Endothelial cell of umbilical vein (primary cell): ENCODE data around the gene SPAG16. TPM values are rescaled to one million over a fixed set of nuclear protein-coding genes. Genes with fewer than 3 reads are reported as not detected.

ENCODE experiments used
- BruUV-seq: library from RNA; stranded (reverse); fragments of 400-500 nt; replicated peaks from 2 replicates; lab custom pipeline; 2021; lab: Mats Ljungman, UMichigan
- CTCF ChIA-PET: fragments of 300-600, 350-600 bp; sonication (Branson Sonifier 250); formaldehyde crosslinking; loops from one replicate; lab custom pipeline; 2021; ENCODE audit warnings: antibody characterized with exemption, inconsistent platforms; lab: Charles Lee
- POLR2A ChIA-PET: fragments of 300-600, 350-600 bp; sonication (Branson Sonifier 250); formaldehyde crosslinking; loops from one replicate; lab custom pipeline; 2021; ENCODE audit warnings: antibody characterized with exemption, inconsistent platforms; lab: Charles Lee
- DNase-seq: peaks from one replicate; pipeline ENCODE4 v3.0.0-alpha.2; 2011; ENCODE audit warnings: low read depth, low spot score
- FAIRE-seq: peaks from 2 replicates; lab custom pipeline; 2011; peaks lifted over from hg19 to GRCh38; lab: Jason Lieb, UNC
- H2AFZ ChIP-seq: 2 replicates; pipeline ENCODE4 v1.6.0; 2012; ENCODE audit warnings: low read depth, low read length, control low read depth, inconsistent platforms
- H3K27ac ChIP-seq: 2 replicates; pipeline ENCODE4 v1.5.1; 2011; ENCODE audit warnings: low read depth, mild to moderate bottlenecking, control low read depth, low read length, moderate library complexity; ENCODE audit not compliant: insufficient read depth
- H3K27me3 ChIP-seq, 2 experiments: 2 replicates each; pipeline versions ENCODE4 v1.6.0 to v1.6.1; 2011; ENCODE audit warnings: low read length in 2 of 2, mixed read lengths in 1 of 2; ENCODE audit not compliant: control insufficient read depth in 2 of 2, insufficient read depth in 2 of 2
- H3K36me3 ChIP-seq, 2 experiments: 2 replicates in 1 of 2; 3 replicates in 1 of 2; pipeline ENCODE4 v1.5.1; 2011; ENCODE audit warnings: low read length in 2 of 2, mild to moderate bottlenecking in 1 of 2, moderate library complexity in 1 of 2; ENCODE audit not compliant: control insufficient read depth in 2 of 2, insufficient read depth in 2 of 2; ENCODE audit errors: extremely low read depth in 1 of 2
- H3K4me1 ChIP-seq: 3 replicates; pipeline ENCODE4 v1.5.1; 2011; ENCODE audit warnings: mild to moderate bottlenecking, low read length; ENCODE audit not compliant: control insufficient read depth, insufficient read depth; ENCODE audit errors: extremely low read depth
- H3K4me2 ChIP-seq: 2 replicates; pipeline ENCODE4 v1.6.1; 2011; ENCODE audit warnings: low read length, control low read depth, mixed read lengths; ENCODE audit not compliant: insufficient read depth
- H3K4me3 ChIP-seq, 3 experiments: fragments of 200-600 bp in 1 of 3; sonication (generic), shearing (Covaris generic) in 1 of 3; replicated peaks in 1 of 3; 2 replicates each; pipeline ENCODE4 v1.5.1; 2011 to 2016; ENCODE audit warnings: control low read depth in 3 of 3, low read length in 3 of 3, mild to moderate bottlenecking in 2 of 3, inconsistent platforms in 1 of 3, low read depth in 1 of 3, moderate library complexity in 1 of 3; ENCODE audit not compliant: insufficient read depth in 1 of 3
- H3K79me2 ChIP-seq: 2 replicates; pipeline ENCODE4 v1.6.0; 2012; ENCODE audit warnings: low read length, inconsistent platforms; ENCODE audit not compliant: control insufficient read depth, insufficient read depth
- H3K9ac ChIP-seq: replicated peaks from 2 replicates; pipeline ENCODE3; 2011; ENCODE audit warnings: low read length, control low read depth; ENCODE audit not compliant: insufficient read depth; ENCODE audit errors: extremely low read depth
- H3K9me1 ChIP-seq: replicated peaks from 3 replicates; pipeline ENCODE4 v1.6.0; 2011; ENCODE audit warnings: mild to moderate bottlenecking, low read length; ENCODE audit not compliant: control insufficient read depth, insufficient read depth; ENCODE audit errors: extremely low read depth
- H3K9me3 ChIP-seq: replicated peaks from 2 replicates; pipeline ENCODE4 v1.5.1; 2012; ENCODE audit warnings: low read length, inconsistent platforms; ENCODE audit not compliant: control insufficient read depth, insufficient read depth
- H4K20me1 ChIP-seq: replicated peaks from 2 replicates; pipeline ENCODE3; 2011; ENCODE audit warnings: mild to moderate bottlenecking, low read length; ENCODE audit not compliant: control insufficient read depth, insufficient read depth; ENCODE audit errors: extremely low read depth
- EZH2 ChIP-seq: IDR thresholded peaks from 2 replicates; pipeline ENCODE4 v1.6.1; 2012; ENCODE audit warnings: borderline replicate concordance, low read depth, mild to moderate bottlenecking, moderate library complexity, low read length, inconsistent platforms; ENCODE audit not compliant: severe bottlenecking
- FOS ChIP-seq: IDR thresholded peaks from 2 replicates; pipeline ENCODE4 v1.6.1; 2011; ENCODE audit warnings: mild to moderate bottlenecking, low read length, moderate library complexity, borderline replicate concordance; ENCODE audit not compliant: insufficient read depth
- GATA2 ChIP-seq: IDR thresholded peaks from 2 replicates; pipeline ENCODE4 v1.7.0; 2011; ENCODE audit warnings: low read depth, mild to moderate bottlenecking, moderate library complexity, mixed read lengths, low read length; ENCODE audit not compliant: insufficient read length, insufficient read depth
- JUN ChIP-seq: IDR thresholded peaks from 2 replicates; pipeline ENCODE4 v1.6.1; 2011; ENCODE audit warnings: borderline replicate concordance, low read depth; ENCODE audit not compliant: insufficient read length, insufficient read depth
- MYC ChIP-seq: IDR thresholded peaks from one replicate; pipeline ENCODE4 v1.6.1; 2011; ENCODE audit warnings: mild to moderate bottlenecking, low read depth, low read length
- POLR2A ChIP-seq: IDR thresholded peaks from 2 replicates; pipeline ENCODE4 v1.6.1; 2012; ENCODE audit warnings: low read depth, mild to moderate bottlenecking, control low read depth, low read length
- POLR2AphosphoS5 ChIP-seq: IDR thresholded peaks from 2 replicates; pipeline ENCODE4 v1.6.1; 2012; ENCODE audit warnings: low read depth, mild to moderate bottlenecking, control low read depth, low read length, moderate library complexity; ENCODE audit not compliant: insufficient read depth
- dilution Hi-C: fragments of 300-500 bp; cut with MboI; formaldehyde crosslinking; loops from one replicate; pipeline ENCODE4 v1.15.0; 2019; ENCODE audit warnings: low sequenced_read_pairs; ENCODE audit not compliant: extremely low pct_ligation_motif_present
- intact Hi-C: fragments of 100-400 bp; cut with micrococcal nuclease; formaldehyde crosslinking; loops from one replicate; pipeline ENCODE4 v1.10.0; 2022
- polyA plus RNA-seq, 4 experiments: library from polyadenylated mRNA; depleted of rRNA in 3 of 4; stranded (reverse) in 3 of 4; unstranded in 1 of 4; fragments of >200 nt; gene quantifications; 2 replicates each; pipeline versions ENCODE4 v1.2.1 to v1.2.3, GENCODE V29; 2011 to 2012; ENCODE audit warnings: missing spikeins in 1 of 4
- total RNA-seq: library from RNA; stranded (reverse); gene quantifications from 2 replicates; pipeline ENCODE4 v1.2.3, GENCODE V29; 2021
- TF ChIP-seq, protein P1 (sequence below): IDR thresholded peaks from 2 replicates; pipeline ENCODE4 v1.6.1; 2011; ENCODE audit not compliant: insufficient read depth, insufficient read length
- TF ChIP-seq, protein P2 (sequence below), 2 donors: IDR thresholded peaks; 1 replicate in 1 of 2; 2 replicates in 1 of 2; pipeline ENCODE4 v1.5.1; 2011; ENCODE audit warnings: low read length in 2 of 2, mild to moderate bottlenecking in 2 of 2, moderate library complexity in 2 of 2, control low read depth in 1 of 2, inconsistent platforms in 1 of 2, low read depth in 1 of 2; ENCODE audit not compliant: insufficient read depth in 1 of 2; ENCODE audit errors: extremely low read depth in 1 of 2

SPAG16 gene
- total and polyA plus RNA-seq, 2 donors (not counting 3 experiments of a cell fraction or from before 2014, with no cell fraction given) = 4.0 to 7.7 TPM

DNA sequence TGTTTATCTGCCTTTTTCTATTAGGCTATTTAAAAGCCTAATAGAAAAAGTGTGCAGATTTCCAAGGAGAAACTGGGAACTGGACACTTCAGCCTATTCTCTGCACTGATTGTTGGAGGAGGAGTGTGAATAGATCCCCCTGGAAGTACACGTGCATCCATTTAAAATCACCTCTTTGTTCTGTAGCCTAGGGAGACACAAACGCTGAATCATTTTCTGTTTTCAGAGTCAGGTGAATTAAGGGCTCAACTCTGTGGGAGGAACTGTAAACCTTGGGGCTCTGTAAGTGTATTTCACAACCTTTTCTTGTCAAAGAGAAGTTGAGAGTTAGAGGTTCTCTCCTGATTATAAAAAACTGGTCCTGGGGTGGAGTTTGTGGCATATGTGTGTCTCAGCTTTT lies 159.7 kb downstream of the SPAG16 start:
- Histone ChIP-seq H3K4me1 (no peaks in the 10 kb centered on the region), H3K4me2 (no peak overlapping the region), H3K36me3 (no peaks in the 10 kb centered on the region), H3K9ac (no peak overlapping the region), H3K27me3 (no peaks in the 10 kb centered on the region), H3K9me3 (no peaks in the 10 kb centered on the region), H3K9me1 (no peaks in the 10 kb centered on the region), H3K79me2 (no peaks in the 10 kb centered on the region), H4K20me1 (no peaks in the 10 kb centered on the region), H2AFZ (no peak overlapping the region), H3K27ac (no peak overlapping the region), H3K4me3 (no peak overlapping the region)
- no peak for DNase-seq
- no TSS peak for BruUV-seq
- dilution Hi-C loops (no loop called here), intact Hi-C loops (no loop called here)
- POLR2A ChIA-PET = no interaction called here
- TF ChIP-seq, protein P1, sequence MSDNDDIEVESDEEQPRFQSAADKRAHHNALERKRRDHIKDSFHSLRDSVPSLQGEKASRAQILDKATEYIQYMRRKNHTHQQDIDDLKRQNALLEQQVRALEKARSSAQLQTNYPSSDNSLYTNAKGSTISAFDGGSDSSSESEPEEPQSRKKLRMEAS = no peak
- no peak for TF ChIP-seq POLR2A
- no peak for TF ChIP-seq EZH2
- no peak for TF ChIP-seq GATA2
- TF ChIP-seq MYC = no peak
- no peak for TF ChIP-seq FOS
- no peak for TF ChIP-seq POLR2AphosphoS5
- TF ChIP-seq, protein P2, sequence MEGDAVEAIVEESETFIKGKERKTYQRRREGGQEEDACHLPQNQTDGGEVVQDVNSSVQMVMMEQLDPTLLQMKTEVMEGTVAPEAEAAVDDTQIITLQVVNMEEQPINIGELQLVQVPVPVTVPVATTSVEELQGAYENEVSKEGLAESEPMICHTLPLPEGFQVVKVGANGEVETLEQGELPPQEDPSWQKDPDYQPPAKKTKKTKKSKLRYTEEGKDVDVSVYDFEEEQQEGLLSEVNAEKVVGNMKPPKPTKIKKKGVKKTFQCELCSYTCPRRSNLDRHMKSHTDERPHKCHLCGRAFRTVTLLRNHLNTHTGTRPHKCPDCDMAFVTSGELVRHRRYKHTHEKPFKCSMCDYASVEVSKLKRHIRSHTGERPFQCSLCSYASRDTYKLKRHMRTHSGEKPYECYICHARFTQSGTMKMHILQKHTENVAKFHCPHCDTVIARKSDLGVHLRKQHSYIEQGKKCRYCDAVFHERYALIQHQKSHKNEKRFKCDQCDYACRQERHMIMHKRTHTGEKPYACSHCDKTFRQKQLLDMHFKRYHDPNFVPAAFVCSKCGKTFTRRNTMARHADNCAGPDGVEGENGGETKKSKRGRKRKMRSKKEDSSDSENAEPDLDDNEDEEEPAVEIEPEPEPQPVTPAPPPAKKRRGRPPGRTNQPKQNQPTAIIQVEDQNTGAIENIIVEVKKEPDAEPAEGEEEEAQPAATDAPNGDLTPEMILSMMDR (IDR thresholded peaks at IDR 0.05; ENCODE audit: extremely low read depth in 1 of 2, insufficient read depth in 1 of 2, low read depth in 1 of 2, low read length in 2 of 2) = no peak
- TF ChIP-seq JUN = no peak
- FAIRE-seq = no peak
- CTCF ChIA-PET = no interaction called here
